ENCODE results near the gene ZFHX3. TPM values are rescaled to one million over a fixed set of nuclear protein-coding genes. Genes with fewer than 3 reads are reported as not detected.

ZFHX3 gene
- total and polyA plus RNA-seq, 2 of the 8 experiments (the other 6 are each of a cell fraction or from before 2014, with no cell fraction given) = 0.08 to 0.99 TPM

DNA sequence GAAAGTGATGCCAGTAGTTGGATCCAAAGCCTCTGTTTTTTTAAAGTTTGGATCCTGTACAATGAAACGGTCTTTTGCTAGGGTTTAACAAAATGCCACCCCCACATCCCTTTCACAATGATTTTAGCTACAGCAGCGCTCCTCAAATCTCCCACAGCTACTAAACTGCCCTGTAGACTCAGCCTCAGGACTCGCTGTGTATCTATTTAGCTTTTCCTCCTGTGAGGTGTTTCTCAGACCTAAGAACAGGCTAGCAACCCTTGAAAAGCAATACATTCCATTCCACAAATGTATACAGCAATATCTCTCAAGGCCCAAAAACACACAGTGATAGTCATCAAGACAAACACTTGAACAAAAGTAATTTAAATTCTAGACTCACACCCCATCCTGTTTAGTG, 206.4 kb downstream of the ZFHX3 start:
- Histone ChIP-seq H4K8ac (ENCODE audit: extremely low read depth, insufficient read depth, low read length) (no peak overlapping the region), H2AK5ac (ENCODE audit: low read depth, low read length) (no peak overlapping the region), H3K79me2 (ENCODE audit: control insufficient read depth in 1 of 2, insufficient read depth in 2 of 2, low read length in 2 of 2) (no peaks in the 10 kb centered on the region), H3K4me2 (ENCODE audit: insufficient read depth in 1 of 2, low read depth in 2 of 2, low read length in 2 of 2) (no peak overlapping the region), H3K23ac (ENCODE audit: insufficient read length) (no peak overlapping the region), H3K9me3 (ENCODE audit: insufficient read depth in 2 of 2, low read depth in 1 of 2, low read length in 1 of 2) (no peaks in the 10 kb centered on the region), H3K79me1 (ENCODE audit: low read depth, low read length) (no peaks in the 10 kb centered on the region), H4K20me1 (replicated peaks in 1 of 2; ENCODE audit: control insufficient read depth in 1 of 2, insufficient read depth in 2 of 2, low read length in 2 of 2) (peaks cover 0 to 1% of the 10 kb centered on the region in 2 experiments), H3K14ac (ENCODE audit: insufficient read length) (no peak overlapping the region), H3K18ac (ENCODE audit: extremely low read depth, low read length) (no peak overlapping the region), H3K9ac (replicated peaks in 1 of 4; ENCODE audit: extremely low read depth in 1 of 4, low read depth in 3 of 4, low read length in 3 of 4) (no peak overlapping the region), H3K56ac (replicated peaks; ENCODE audit: insufficient read length, low read depth, low read length) (no peak overlapping the region), H4K91ac (replicated peaks; ENCODE audit: insufficient read length, low read length) (no peak overlapping the region), H2BK20ac (ENCODE audit: low read length) (no peak overlapping the region), H3K4me3 (ENCODE audit: extremely low read depth in 1 of 4, insufficient read depth in 2 of 4, low read depth in 3 of 4, low read length in 4 of 4) (no peak overlapping the region), H3K4me1 (replicated peaks in 1 of 4; ENCODE audit: control insufficient read depth in 3 of 4, insufficient read depth in 4 of 4, low read length in 3 of 4) (peaks cover 0 to 3% (median 0%) of the 10 kb centered on the region in 4 experiments; a peak in 1 of 7 replicates), H3K27ac (ENCODE audit: low read depth, low read length) (no peak overlapping the region), H2BK120ac (replicated peaks; ENCODE audit: low read depth, low read length) (no peak overlapping the region), H2AFZ (ENCODE audit: low read length) (no peak overlapping the region), H3K23me2 (ENCODE audit: low read depth, low read length) (no peaks in the 10 kb centered on the region), H2BK5ac (ENCODE audit: low read depth, low read length) (no peak overlapping the region), H3K4ac (replicated peaks; ENCODE audit: insufficient read length, low read depth, low read length) (no peak overlapping the region), H3K36me3 (ENCODE audit: control insufficient read depth in 2 of 4, insufficient read depth in 4 of 4, low read length in 3 of 4) (no peaks in the 10 kb centered on the region), H3K27me3 (replicated peaks in 1 of 4; ENCODE audit: control insufficient read depth in 3 of 4, extremely low read depth in 1 of 4, insufficient read depth in 3 of 4, low read length in 3 of 4) (no peaks in the 10 kb centered on the region), H4K5ac (ENCODE audit: insufficient read length, low read depth, low read length) (no peak overlapping the region), H2BK12ac (ENCODE audit: low read depth, low read length) (no peak overlapping the region), H2BK15ac (ENCODE audit: low read length) (no peak overlapping the region)
- DNase-seq (ENCODE audit: low read depth in 1 of 2, low spot score in 2 of 2) = no peak
- 89% methylated on average over 3 of the region's 3 CpGs; no CpG with 5 or more reads in 1 of the 2 experiments for WGBS, 2 experiments (ENCODE audit: extremely low coverage in 1 of 2, insufficient coverage in 1 of 2, insufficient read length in 1 of 2, insufficient replicate concordance in 2 of 2, low coverage in 1 of 2, low lambda C conversion rate in 2 of 2, missing lambda C conversion rate in 1 of 2)
- ChIA-PET CTCF (ENCODE audit: partially characterized antibody) (interaction anchor here (0.7 to 20.6 kb wide), 3 partner anchors 9 to 120 kb away, joined by 3 to 376 read pairs (median 14); no protein-coding TSS in a partner anchor), POLR2A (ENCODE audit: partially characterized antibody) (no interaction called here)
- FAIRE-seq = no peak
- TF ChIP-seq EP300 (IDR thresholded peaks at IDR 0.05; ENCODE audit: borderline replicate concordance in 1 of 2, low read depth in 2 of 2, low read length in 2 of 2) (no peak), SIN3A (conservative IDR thresholded peaks at IDR 0.05 in 1 of 2, IDR thresholded peaks at IDR 0.05 in 1 of 2; ENCODE audit: low read depth in 1 of 2, low read length in 2 of 2) (no peak)
- TF ChIP-seq, protein P1, sequence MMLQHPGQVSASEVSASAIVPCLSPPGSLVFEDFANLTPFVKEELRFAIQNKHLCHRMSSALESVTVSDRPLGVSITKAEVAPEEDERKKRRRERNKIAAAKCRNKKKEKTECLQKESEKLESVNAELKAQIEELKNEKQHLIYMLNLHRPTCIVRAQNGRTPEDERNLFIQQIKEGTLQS (IDR thresholded peaks at IDR 0.05; ENCODE audit: insufficient read depth, low read depth, low read length) = no peak
